Osteoblast (primary cell): ENCODE data around the gene CYB5D1. TPM values are rescaled to one million over a fixed set of nuclear protein-coding genes. Genes with fewer than 3 reads are reported as not detected.

Experiments used
- DNase-seq: peaks from one replicate; pipeline ENCODE4 v3.0.0; 2011; ENCODE audit warnings: low spot score, mixed read lengths; ENCODE audit not compliant: insufficient read length; ENCODE audit errors: missing footprints
- H2AFZ ChIP-seq: 2 replicates; pipeline ENCODE4 v1.6.0; 2011; ENCODE audit warnings: mild to moderate bottlenecking, low read length
- H3K27ac ChIP-seq: 2 replicates; pipeline ENCODE4 v1.5.1; 2011; ENCODE audit warnings: mild to moderate bottlenecking, low read depth, low read length, moderate library complexity
- H3K27me3 ChIP-seq: 2 replicates; pipeline ENCODE4 v1.6.0; 2012; ENCODE audit warnings: mild to moderate bottlenecking, control low read depth, inconsistent platforms, low read length, moderate library complexity; ENCODE audit not compliant: insufficient read depth
- H3K36me3 ChIP-seq: 2 replicates; pipeline ENCODE4 v1.5.1; 2011; ENCODE audit warnings: mild to moderate bottlenecking, low read length, control low read depth, moderate library complexity; ENCODE audit not compliant: insufficient read depth
- H3K4me1 ChIP-seq: 2 replicates; pipeline ENCODE4 v1.5.1; 2011; ENCODE audit warnings: mild to moderate bottlenecking, low read length, control low read depth, moderate library complexity; ENCODE audit not compliant: insufficient read depth
- H3K4me2 ChIP-seq: 2 replicates; pipeline ENCODE4 v1.6.0; 2011; ENCODE audit warnings: mild to moderate bottlenecking, low read length; ENCODE audit not compliant: insufficient read depth
- H3K4me3 ChIP-seq: fragments of 200-600 bp; sonication (generic); 3 replicates; pipeline ENCODE4 v1.5.1; 2012; ENCODE audit warnings: mild to moderate bottlenecking, low read length, inconsistent platforms; ENCODE audit not compliant: insufficient read depth
- H3K79me2 ChIP-seq: 2 replicates; pipeline ENCODE4 v1.6.0; 2012; ENCODE audit warnings: mild to moderate bottlenecking, low read length, control low read depth, inconsistent platforms; ENCODE audit not compliant: insufficient read depth
- H3K9me3 ChIP-seq: 2 replicates; pipeline ENCODE4 v1.5.1; 2011; ENCODE audit warnings: low read depth, low read length, control low read depth
- H4K20me1 ChIP-seq: 2 replicates; pipeline ENCODE4 v1.6.0; 2012; ENCODE audit warnings: mild to moderate bottlenecking, low read length, control low read depth; ENCODE audit not compliant: insufficient read depth
- CTCF ChIP-seq: IDR thresholded peaks from 2 replicates; pipeline ENCODE4 v1.5.1; 2011; ENCODE audit warnings: mild to moderate bottlenecking, low read depth, low read length, moderate library complexity; ENCODE audit errors: extremely low read depth
- total RNA-seq: library from RNA; depleted of rRNA; stranded (reverse); fragments of >200 nt; gene quantifications from 2 replicates; pipeline ENCODE4 v1.2.3, GENCODE V29; 2012

Gene CYB5D1
- total RNA-seq, 1 donor: 10.5 TPM

GRCh38 chr17:7839876-7840261 lies 17.9 kb upstream of the CYB5D1 start:
- peak; percentile 91 for DNase-seq
- Histone ChIP-seq H3K27ac (no peak overlapping the region), H3K9me3 (no peaks in the 10 kb centered on the region), H3K79me2 (peaks cover 22% of the 10 kb centered on the region), H2AFZ (no peak overlapping the region), H4K20me1 (peaks cover 27% of the 10 kb centered on the region), H3K27me3 (no peaks in the 10 kb centered on the region), H3K4me1 (peaks cover 44% of the 10 kb centered on the region), H3K4me3 (no peak overlapping the region), H3K4me2 (no peak overlapping the region), H3K36me3 (peaks cover 9% of the 10 kb centered on the region)
- no peak for TF ChIP-seq CTCF

GRCh38 chr17:7840441-7840840 lies 17.4 kb upstream of the CYB5D1 start:
- Histone ChIP-seq H3K27ac (no peak overlapping the region), H3K27me3 (no peaks in the 10 kb centered on the region), H3K9me3 (no peaks in the 10 kb centered on the region), H2AFZ (no peak overlapping the region), H3K79me2 (peaks cover 27% of the 10 kb centered on the region), H3K4me1 (peaks cover 49% of the 10 kb centered on the region), H4K20me1 (peaks cover 32% of the 10 kb centered on the region), H3K4me3 (no peak overlapping the region), H3K4me2 (no peak overlapping the region), H3K36me3 (peaks cover 9% of the 10 kb centered on the region)
- no peak for DNase-seq
- no peak for TF ChIP-seq CTCF

- Histone ChIP-seq H3K27ac (peak overlapping the region; percentile 99), H3K36me3 (peaks cover 9% of the 10 kb centered on the region), H3K4me3 (peak overlapping the region; percentile 81), H3K4me1 (peaks cover 52% of the 10 kb centered on the region), H3K4me2 (peak overlapping the region; percentile 97), H4K20me1 (peaks cover 36% of the 10 kb centered on the region), H3K79me2 (peaks cover 31% of the 10 kb centered on the region), H2AFZ (no peak overlapping the region), H3K9me3 (no peaks in the 10 kb centered on the region), H3K27me3 (no peaks in the 10 kb centered on the region)
- DNase-seq: no peak
- no peak for TF ChIP-seq CTCF
Observed at GRCh38 chr17:7840875-7841274, 16.9 kb upstream of the CYB5D1 start.

- no peaks in the 10 kb centered on the region for H3K27me3 ChIP-seq
- H3K27ac ChIP-seq: peak overlapping the region; percentile 99
- H3K9me3 ChIP-seq: no peaks in the 10 kb centered on the region
- peaks cover 9% of the 10 kb centered on the region for H3K36me3 ChIP-seq
- no peak for TF ChIP-seq CTCF
- H2AFZ ChIP-seq: peak overlapping the region; percentile 70
- peak overlapping the region; percentile 81 for H3K4me3 ChIP-seq
- peaks cover 52% of the 10 kb centered on the region for H3K4me1 ChIP-seq
- H4K20me1 ChIP-seq: peaks cover 36% of the 10 kb centered on the region
- peak; percentile 99 for DNase-seq
- peak overlapping the region; percentile 97 for H3K4me2 ChIP-seq
- H3K79me2 ChIP-seq: peaks cover 36% of the 10 kb centered on the region
Observed at GRCh38 chr17:7841396-7841914, 16.3 kb upstream of the CYB5D1 start.
